SK-N-SH (cell line): Measurements from ENCODE around the gene RBP3. TPM values are rescaled to one million over a fixed set of nuclear protein-coding genes. Genes with fewer than 3 reads are reported as not detected.

Experiments
- CTCF ChIA-PET: fragments of 300-600, 350-600 bp; formaldehyde crosslinking; extraction: SDS; loops from one replicate; lab custom pipeline; 2021; lab: Yijun Ruan, JAX
- POLR2A ChIA-PET: fragments of 350-600 bp; sonication (Branson Sonifier 250); formaldehyde crosslinking; extraction: SDS; loops from one replicate; lab custom pipeline; 2020; ENCODE audit warnings: antibody characterized with exemption, inconsistent platforms; lab: Yijun Ruan, JAX
- DNase-seq: peaks from one replicate; pipeline ENCODE4 v3.0.0; 2012
- H2AFZ ChIP-seq: fragments of 200-600 bp; sonication (generic); 2 replicates; pipeline ENCODE4 v1.8.1; 2016; ENCODE audit warnings: antibody characterized with exemption, mild to moderate bottlenecking, low read depth
- H3F3A ChIP-seq: fragments of 200-600 bp; sonication (generic); replicated peaks from 2 replicates; pipeline ENCODE3; 2016; ENCODE audit warnings: antibody characterized with exemption, mild to moderate bottlenecking; ENCODE audit not compliant: insufficient read depth
- H3K27ac ChIP-seq, 2 experiments: fragments of 200-500 bp in 1 of 2; fragments of 200-600 bp in 1 of 2; sonication (Bioruptor generic) in 1 of 2; sonication (generic), shearing (Covaris generic) in 1 of 2; 2 replicates each; pipeline versions ENCODE4 v1.5.1 to v1.6.1; 2014 to 2016; ENCODE audit warnings: low read depth in 2 of 2, inconsistent platforms in 1 of 2, low read length in 1 of 2, mild to moderate bottlenecking in 1 of 2, mixed read lengths in 1 of 2
- H3K27me3 ChIP-seq: fragments of 200-600 bp; sonication (generic), shearing (Covaris generic); 2 replicates; pipeline ENCODE4 v1.6.1; 2016; ENCODE audit warnings: mixed run types; ENCODE audit not compliant: insufficient read depth
- H3K36me3 ChIP-seq, 2 experiments: fragments of 200-500 bp in 1 of 2; fragments of 200-600 bp in 1 of 2; sonication (Bioruptor generic) in 1 of 2; sonication (generic) in 1 of 2; replicated peaks in 1 of 2; 2 replicates each; pipeline versions ENCODE3 to v1.5.1; 2014 to 2016; ENCODE audit warnings: low read length in 1 of 2, mild to moderate bottlenecking in 1 of 2; ENCODE audit not compliant: insufficient read depth in 2 of 2, control insufficient read depth in 1 of 2
- H3K4me1 ChIP-seq, 2 experiments: fragments of 200-500 bp in 1 of 2; fragments of 200-600 bp in 1 of 2; sonication (Bioruptor generic) in 1 of 2; sonication (generic), shearing (Covaris generic) in 1 of 2; 2 replicates each; pipeline versions ENCODE4 v1.5.1 to v1.6.1; 2014 to 2016; ENCODE audit warnings: low read depth in 1 of 2, low read length in 1 of 2, mixed run types in 1 of 2; ENCODE audit not compliant: insufficient read depth in 2 of 2, control insufficient read depth in 1 of 2
- H3K4me2 ChIP-seq: fragments of 200-600 bp; sonication (generic), shearing (Covaris generic); 2 replicates; pipeline ENCODE4 v1.6.1; 2017; ENCODE audit warnings: mixed run types
- H3K4me3 ChIP-seq, 2 experiments: fragments of 200-500 bp in 1 of 2; fragments of 200-600 bp in 1 of 2; sonication (Bioruptor generic) in 1 of 2; sonication (generic), shearing (Covaris generic) in 1 of 2; 2 replicates each; pipeline versions ENCODE4 v1.5.1 to v1.8.1; 2014 to 2016; ENCODE audit warnings: low read depth in 2 of 2, inconsistent platforms in 1 of 2, low read length in 1 of 2, mild to moderate bottlenecking in 1 of 2, mixed read lengths in 1 of 2, moderate library complexity in 1 of 2
- H3K79me2 ChIP-seq: fragments of 200-600 bp; sonication (generic); 2 replicates; pipeline ENCODE4 v1.8.1; 2017; ENCODE audit warnings: mild to moderate bottlenecking; ENCODE audit not compliant: insufficient read depth
- H3K9ac ChIP-seq: fragments of 200-600 bp; sonication (generic); 2 replicates; pipeline ENCODE4 v1.6.1; 2017; ENCODE audit warnings: mixed run types
- H3K9me2 ChIP-seq: fragments of 200-600 bp; sonication (generic); 2 replicates; pipeline ENCODE4 v1.6.1; 2017; ENCODE audit warnings: mixed run types
- H3K9me3 ChIP-seq: fragments of 200-600 bp; sonication (generic); 2 replicates; pipeline ENCODE4 v1.6.1; 2017; ENCODE audit warnings: mixed run types, mild to moderate bottlenecking, moderate library complexity
- H4K20me1 ChIP-seq: fragments of 200-600 bp; sonication (generic); 2 replicates; pipeline ENCODE4 v1.6.1; 2017; ENCODE audit warnings: mild to moderate bottlenecking, mixed run types; ENCODE audit not compliant: insufficient read depth
- CHD2 ChIP-seq: fragments of 150-350 bp; IDR thresholded peaks from 2 replicates; pipeline ENCODE4 v1.6.1; 2018; ENCODE audit warnings: low read length; ENCODE audit not compliant: partially characterized antibody
- ELF1 ChIP-seq: IDR thresholded peaks from 2 replicates; pipeline ENCODE4 v1.4.0; 2012
- EZH2phosphoT487 ChIP-seq: fragments of 200-600 bp; sonication (generic); IDR thresholded peaks from 2 replicates; pipeline ENCODE4 v1.6.1; 2017; ENCODE audit warnings: low read depth, mixed run types, mild to moderate bottlenecking, antibody characterized with exemption, moderate library complexity, borderline replicate concordance
- FOXJ3 ChIP-seq: sonication (generic); formaldehyde crosslinking; IDR thresholded peaks from 2 replicates; pipeline ENCODE4 v1.5.1; 2020; ENCODE audit warnings: mild to moderate bottlenecking, missing genetic modification reagents
- FOXM1 ChIP-seq: IDR thresholded peaks from 2 replicates; pipeline ENCODE4 v1.4.0; 2012; ENCODE audit warnings: low read depth, mild to moderate bottlenecking
- JUND ChIP-seq: IDR thresholded peaks from 2 replicates; pipeline ENCODE4 v1.4.0; 2012
- MAX ChIP-seq: IDR thresholded peaks from 2 replicates; pipeline ENCODE4 v1.4.0; 2012; ENCODE audit warnings: low read depth
- MXI1 ChIP-seq: IDR thresholded peaks from 2 replicates; pipeline ENCODE4 v1.6.1; 2012; ENCODE audit warnings: mild to moderate bottlenecking, low read depth, low read length, improper control_type of control experiment
- NFIC ChIP-seq: IDR thresholded peaks from 2 replicates; pipeline ENCODE4 v1.4.0; 2012; ENCODE audit warnings: borderline replicate concordance
- NRF1 ChIP-seq: IDR thresholded peaks from 2 replicates; pipeline ENCODE4 v1.6.1; 2012; ENCODE audit warnings: low read depth, mild to moderate bottlenecking, low read length
- PBX3 ChIP-seq: IDR thresholded peaks from 2 replicates; pipeline ENCODE4; 2012
- POLR2AphosphoS5 ChIP-seq: IDR thresholded peaks from 2 replicates; pipeline ENCODE4 v1.6.1; 2012; ENCODE audit warnings: low read depth, low read length
- RXRA ChIP-seq: IDR thresholded peaks from 2 replicates; pipeline ENCODE4 v1.4.0; 2012; ENCODE audit warnings: low read depth, mild to moderate bottlenecking, borderline replicate concordance
- SMC3 ChIP-seq: IDR thresholded peaks from 2 replicates; pipeline ENCODE4 v1.6.1; 2012; ENCODE audit warnings: low read depth, low read length, improper control_type of control experiment
- TCF12 ChIP-seq: IDR thresholded peaks from 2 replicates; pipeline ENCODE4 v1.4.0; 2012
- TEAD4 ChIP-seq: IDR thresholded peaks from 2 replicates; pipeline ENCODE4 v1.4.0; 2012; ENCODE audit warnings: mild to moderate bottlenecking, borderline replicate concordance; ENCODE audit not compliant: insufficient read depth
- USF1 ChIP-seq: IDR thresholded peaks from 2 replicates; pipeline ENCODE4 v1.4.0; 2012; ENCODE audit warnings: low read depth, borderline replicate concordance
- YY1 ChIP-seq: IDR thresholded peaks from 2 replicates; pipeline ENCODE4 v1.4.0; 2012; ENCODE audit warnings: low read depth, mild to moderate bottlenecking
- ZBTB33 ChIP-seq: IDR thresholded peaks from 2 replicates; pipeline ENCODE4 v1.4.0; 2012; ENCODE audit warnings: low read depth, borderline replicate concordance
- WGBS: methylation state at CpG from one replicate; pipeline ENCODE4 v1.1.6; 2017; ENCODE audit warnings: low lambda C conversion rate; 5-methylcytosine and 5-hydroxymethylcytosine counted together
- polyA plus RNA-seq, 3 experiments: library from polyadenylated mRNA; depleted of rRNA; stranded (reverse); fragments of >200 nt; gene quantifications; 2 replicates each; pipeline ENCODE4 v1.2.3, GENCODE V29; 2012

Gene RBP3
- polyA plus RNA-seq, 1 of the 3 experiments (the other 2 are of a cell fraction) = not detected

GRCh38 chr10:47401874-47402640 is 53.9 kb downstream of the RBP3 start:
- Histone ChIP-seq H3K4me2 (no peak overlapping the region; the same call in 1 of the 2 replicates), H3K9me2 (no peaks in the 10 kb centered on the region), H3K9ac (no peak overlapping the region), H3K9me3 (no peaks in the 10 kb centered on the region), H3K27ac (peak overlapping the region in 1 of 2 experiments; percentile 67; a peak in 1 of 4 replicates), H2AFZ (no peak overlapping the region; the same call in 1 of the 2 replicates), H3K4me3 (no peak overlapping the region), H3K36me3 (no peaks in the 10 kb centered on the region), H4K20me1 (no peaks in the 10 kb centered on the region), H3K79me2 (no peaks in the 10 kb centered on the region), H3K4me1 (peaks cover 10 to 29% of the 10 kb centered on the region in 2 experiments; a peak in 3 of 4 replicates), H3F3A (no peaks in the 10 kb centered on the region), H3K27me3 (no peaks in the 10 kb centered on the region)
- WGBS = 96% methylated on average over 10 of the region's 10 CpGs
- no peak for DNase-seq
- ChIA-PET CTCF (interaction anchor here (0.8 kb wide), 1 partner anchor 54 kb away, joined by 3 read pairs; the partner anchor contains the start of gene RBP3), POLR2A (no interaction called here)
- TF ChIP-seq NRF1 = no peak
- TF ChIP-seq RXRA = no peak
- TF ChIP-seq NFIC = no peak
- no peak for TF ChIP-seq MXI1
- TF ChIP-seq SMC3 = no peak
- TF ChIP-seq ELF1 = no peak
- TF ChIP-seq USF1 = no peak
- no peak for TF ChIP-seq EZH2phosphoT487
- TF ChIP-seq TEAD4 = no peak
- TF ChIP-seq FOXJ3 (CRISPR knock-in tag) = no peak
- no peak for TF ChIP-seq POLR2AphosphoS5
- TF ChIP-seq YY1 = no peak
- TF ChIP-seq FOXM1 = no peak
- TF ChIP-seq TCF12 = no peak
- TF ChIP-seq PBX3 = no peak
- TF ChIP-seq CHD2 = no peak
- TF ChIP-seq JUND = no peak
- no peak for TF ChIP-seq MAX
- TF ChIP-seq ZBTB33 = no peak
